Spleen (tissue), 7 donors: ENCODE measurements around the gene ARHGEF26.

Source experiments
- CTCF ChIP-seq, 11 experiments: fragments of 200-600 bp in 7 of 11; fragments of 450-650 bp in 4 of 11; sonication (generic) in 4 of 11; IDR thresholded peaks in 8 of 11; conservative IDR thresholded peaks in 3 of 11; 1 replicate in 7 of 11; 2 replicates in 4 of 11; pipeline versions ENCODE4 v1.4.0 to v1.8.0; 2016 to 2021; ENCODE audit warnings: antibody characterized with exemption in 11 of 11, inconsistent platforms in 4 of 11, mild to moderate bottlenecking in 1 of 11
- POLR2A ChIP-seq, 3 donors: fragments of 450-650 bp; IDR thresholded peaks; one replicate each; pipeline ENCODE4 v1.5.1; 2017; ENCODE audit warnings: antibody characterized with exemption in 3 of 3, mild to moderate bottlenecking in 1 of 3
- donor health status: DM: no; HTN: no; CAD: no; lungs with moderate emphysema.
- donor health status: DM: no; HTN: no; CAD: no.
- donor health status: DM: no; HTN: no; CAD: no.

GRCh38 chr3:154129625-154130024 is 8.4 kb downstream of the ARHGEF26 start:
- TF ChIP-seq CTCF (IDR thresholded peaks at IDR 0.05 in 8 of 11, conservative IDR thresholded peaks at IDR 0.05 in 3 of 11) (no peak), POLR2A (IDR thresholded peaks at IDR 0.05) (no peak)
